ENCODE results near the gene ZNRF2.

GRCh38 chr7:30282735-30283134 lies 1.7 kb upstream of the ZNRF2 start:
- TF ChIP-seq CTCF (IDR thresholded peaks at IDR 0.05) (no peak), POLR2A (IDR thresholded peaks at IDR 0.05) (no peak)
